ENCODE measurements around the gene FHIP1B. TPM values are rescaled to one million over a fixed set of nuclear protein-coding genes. Genes with fewer than 3 reads are reported as not detected.
A peak's percentile ranks its signal among the peaks of the same experiment; 100 is the strongest.

Gene FHIP1B
- total and polyA plus RNA-seq, 8 donors: 34.9 to 69.0 (median 55.7) TPM

DNA sequence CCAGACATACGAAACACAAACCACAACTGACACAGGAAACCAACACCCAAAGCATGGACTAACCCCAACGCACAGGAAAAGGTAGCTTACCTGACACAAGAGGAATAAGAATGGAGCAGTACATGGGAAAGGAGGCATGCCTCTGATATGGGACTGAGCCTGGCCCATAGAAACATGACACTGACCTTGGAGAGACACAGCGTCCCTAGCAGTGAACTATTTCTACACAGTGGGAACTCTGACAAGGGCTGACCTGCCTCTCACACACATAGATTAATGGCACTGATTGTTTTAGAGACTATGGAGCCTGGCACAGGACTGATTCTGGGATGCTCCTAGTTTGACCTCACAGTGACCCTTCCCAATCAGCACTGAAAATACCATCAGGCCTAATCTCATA lies 37.2 kb upstream of the FHIP1B start:
- H3K27ac ChIP-seq: no peak overlapping the region
- intact Hi-C loops (cut with DNase I): no loop called here
- no peaks in the 10 kb centered on the region for H3K9me3 ChIP-seq
- no peaks in the 10 kb centered on the region for H3K4me1 ChIP-seq
- TF ChIP-seq, protein P1, sequence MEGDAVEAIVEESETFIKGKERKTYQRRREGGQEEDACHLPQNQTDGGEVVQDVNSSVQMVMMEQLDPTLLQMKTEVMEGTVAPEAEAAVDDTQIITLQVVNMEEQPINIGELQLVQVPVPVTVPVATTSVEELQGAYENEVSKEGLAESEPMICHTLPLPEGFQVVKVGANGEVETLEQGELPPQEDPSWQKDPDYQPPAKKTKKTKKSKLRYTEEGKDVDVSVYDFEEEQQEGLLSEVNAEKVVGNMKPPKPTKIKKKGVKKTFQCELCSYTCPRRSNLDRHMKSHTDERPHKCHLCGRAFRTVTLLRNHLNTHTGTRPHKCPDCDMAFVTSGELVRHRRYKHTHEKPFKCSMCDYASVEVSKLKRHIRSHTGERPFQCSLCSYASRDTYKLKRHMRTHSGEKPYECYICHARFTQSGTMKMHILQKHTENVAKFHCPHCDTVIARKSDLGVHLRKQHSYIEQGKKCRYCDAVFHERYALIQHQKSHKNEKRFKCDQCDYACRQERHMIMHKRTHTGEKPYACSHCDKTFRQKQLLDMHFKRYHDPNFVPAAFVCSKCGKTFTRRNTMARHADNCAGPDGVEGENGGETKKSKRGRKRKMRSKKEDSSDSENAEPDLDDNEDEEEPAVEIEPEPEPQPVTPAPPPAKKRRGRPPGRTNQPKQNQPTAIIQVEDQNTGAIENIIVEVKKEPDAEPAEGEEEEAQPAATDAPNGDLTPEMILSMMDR (IDR thresholded peaks at IDR 0.05): no peak
- ATAC-seq: no peak
- no peak for DNase-seq
- no peak overlapping the region for H3K4me3 ChIP-seq
- H3K27me3 ChIP-seq: peaks cover 0 to 5% of the 10 kb centered on the region in 2 donors
- H3K36me3 ChIP-seq: no peaks in the 10 kb centered on the region

- Histone ChIP-seq H3K9me3 (no peaks in the 10 kb centered on the region), H3K4me3 (no peak overlapping the region), H3K36me3 (no peaks in the 10 kb centered on the region), H3K4me1 (no peaks in the 10 kb centered on the region), H3K27me3 (peaks cover 0 to 5% of the 10 kb centered on the region in 2 donors), H3K27ac (no peak overlapping the region)
- DNase-seq (peak in 1 of 4 donors; percentile 80), ATAC-seq (no peak)
- intact Hi-C loops (cut with DNase I): no loop called here
- TF ChIP-seq, protein P1 (IDR thresholded peaks at IDR 0.05): no peak
Measured at GRCh38 chr11:6270584-6271246, 36.3 kb upstream of the FHIP1B start.

DNA sequence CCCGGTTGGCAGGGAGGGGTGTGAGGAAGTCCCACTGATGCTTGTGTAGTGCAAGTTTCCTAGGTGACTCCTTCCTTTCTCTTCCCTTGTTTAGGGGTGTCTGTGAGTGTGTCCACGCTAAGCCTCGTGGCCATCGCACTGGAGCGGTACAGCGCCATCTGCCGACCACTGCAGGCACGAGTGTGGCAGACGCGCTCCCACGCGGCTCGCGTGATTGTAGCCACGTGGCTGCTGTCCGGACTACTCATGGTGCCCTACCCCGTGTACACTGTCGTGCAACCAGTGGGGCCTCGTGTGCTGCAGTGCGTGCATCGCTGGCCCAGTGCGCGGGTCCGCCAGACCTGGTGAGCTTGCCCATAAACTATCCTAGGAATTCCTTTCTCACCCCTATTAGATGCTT lies 35.6 kb upstream of the FHIP1B start:
- intact Hi-C loops (cut with DNase I): no loop called here
- no peaks in the 10 kb centered on the region for H3K9me3 ChIP-seq
- TF ChIP-seq, protein P1 (IDR thresholded peaks at IDR 0.05): no peak
- peak; percentile 21 for ATAC-seq
- no peaks in the 10 kb centered on the region for H3K4me1 ChIP-seq
- H3K36me3 ChIP-seq: no peaks in the 10 kb centered on the region
- no peak overlapping the region for H3K4me3 ChIP-seq
- peaks cover 0 to 2% of the 10 kb centered on the region in 2 donors for H3K27me3 ChIP-seq
- H3K27ac ChIP-seq: no peak overlapping the region
- peak in 1 of 4 donors; percentile 82 for DNase-seq

DNA sequence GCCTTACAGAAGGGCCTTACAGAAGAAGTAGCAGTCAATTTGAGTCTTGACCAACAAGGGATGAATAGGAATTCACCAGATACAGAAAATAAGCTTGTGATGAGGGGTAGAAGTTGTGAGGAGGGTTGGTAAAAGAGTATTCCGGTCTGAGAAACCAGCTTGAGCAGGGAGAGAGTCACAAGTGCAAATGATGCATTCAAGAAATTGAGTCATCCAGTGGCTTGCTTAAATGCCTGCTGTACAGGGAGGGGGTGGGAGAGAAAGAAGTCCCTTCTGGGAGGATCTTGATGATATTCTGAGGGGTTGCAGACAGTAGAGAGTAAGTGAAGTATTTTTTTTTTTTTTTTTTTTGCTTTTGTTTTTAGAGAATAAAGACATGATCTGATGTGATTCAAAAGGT lies 34.4 kb upstream of the FHIP1B start:
- DNase-seq: no peak
- intact Hi-C loops (cut with DNase I): no loop called here

GRCh38 chr11:6263662-6264061 lies 29.2 kb upstream of the FHIP1B start:
- Histone ChIP-seq H3K4me3 (no peak overlapping the region), H3K27ac (no peak overlapping the region), H3K4me1 (peaks cover 6 to 11% of the 10 kb centered on the region in 2 donors), H3K36me3 (no peaks in the 10 kb centered on the region), H3K9me3 (no peaks in the 10 kb centered on the region), H3K27me3 (peaks cover 12 to 37% of the 10 kb centered on the region in 2 donors)
- intact Hi-C loops (cut with DNase I): no loop called here
- no peak for ATAC-seq
- no peak for DNase-seq
- TF ChIP-seq, protein P1 (IDR thresholded peaks at IDR 0.05): no peak

More for the DNA sequence above, 34.4 kb upstream of the FHIP1B start:
- Histone ChIP-seq H3K27me3 (peaks cover 0 to 3% of the 10 kb centered on the region in 2 donors), H3K27ac (no peak overlapping the region), H3K4me1 (no peaks in the 10 kb centered on the region), H3K4me3 (no peak overlapping the region), H3K9me3 (no peaks in the 10 kb centered on the region), H3K36me3 (no peaks in the 10 kb centered on the region)
- no peak for ATAC-seq
- TF ChIP-seq, protein P1 (IDR thresholded peaks at IDR 0.05): no peak
